Right cardiac atrium (tissue), 5 donors: Measurements from ENCODE around the gene PCDH1. TPM values are rescaled to one million over a fixed set of nuclear protein-coding genes. Genes with fewer than 3 reads are reported as not detected.

Experiments
- ATAC-seq, 2 donors: fragments of 200-7000 bp; cut with Tn5 transposase; one replicate each; pipeline versions ENCODE4 v1.8.0 to v1.9.1; 2020; ENCODE audit warnings: moderate library complexity in 2 of 2, mild to moderate bottlenecking in 1 of 2
- DNase-seq, 3 donors: peaks; one replicate each; pipeline ENCODE4 v3.0.0-alpha.2; 2020
- H3K27ac ChIP-seq: one replicate; pipeline ENCODE4 v1.5.1; 2013; ENCODE audit warnings: mild to moderate bottlenecking, low read length, control low read depth, moderate library complexity
- H3K27me3 ChIP-seq: one replicate; pipeline ENCODE4 v1.6.1; 2013; ENCODE audit not compliant: control insufficient read depth, insufficient read depth
- H3K4me1 ChIP-seq: one replicate; pipeline ENCODE4 v1.6.1; 2013; ENCODE audit warnings: low read length; ENCODE audit not compliant: control insufficient read depth, insufficient read depth
- H3K4me3 ChIP-seq: one replicate; pipeline ENCODE4 v1.5.1; 2013; ENCODE audit warnings: low read length, control low read depth
- H3K9me3 ChIP-seq: one replicate; pipeline ENCODE4 v1.6.1; 2013; ENCODE audit warnings: low read length; ENCODE audit not compliant: control insufficient read depth
- WGBS: extraction: QIAGEN DNeasy Blood & Tissue Kit; methylation state at CpG from one replicate; pipeline ENCODE4 v1.1.7; 2013; 5-methylcytosine and 5-hydroxymethylcytosine counted together
- intact Hi-C, 4 donors: fragments of 100-400 bp; cut with DNase I; formaldehyde crosslinking; loops; one replicate each; pipeline versions ENCODE4 v1.11.0 to v1.14.0; 2022 to 2023
- polyA plus RNA-seq: library from polyadenylated mRNA; stranded (reverse); fragments of 200-250 nt; gene quantifications from one replicate; pipeline ENCODE4 v1.2.3, GENCODE V29; 2013
- total RNA-seq, 4 donors: library from RNA; stranded (reverse); fragmentation: NEBNext Ultra II Directional; extraction: Animal tissue kit (Norgen Biotek cat#: 25700); gene quantifications; one replicate each; pipeline ENCODE4 v1.2.1, GENCODE V29; 2021
- donor health status: healthy with polysubstance abuse.
- donor health status: DM: no; HTN: yes; CAD: no.
- donor health status: DM: no; HTN: no; CAD: no.
- donor health status: DM: no; HTN: yes; CAD: no; lungs with severe emphysema.
- donor health status: DM: yes; HTN: yes; CAD: no.

PCDH1 gene
- total and polyA plus RNA-seq, 5 donors, result 7.2 to 21.3 (median 9.8) TPM

- no peaks in the 10 kb centered on the region for H3K27me3 ChIP-seq
- peaks cover 3% of the 10 kb centered on the region for H3K4me1 ChIP-seq
- intact Hi-C loops, result no loop called here
- DNase-seq, result no peak
- 79% methylated on average over 2 of the region's 2 CpGs for WGBS
- no peak overlapping the region for H3K4me3 ChIP-seq
- no peak overlapping the region for H3K27ac ChIP-seq
- H3K9me3 ChIP-seq, result no peaks in the 10 kb centered on the region
- no peak for ATAC-seq
These were observed 12.8 kb downstream of the PCDH1 start for GRCh38 chr5:141865406-141865805.

- Histone ChIP-seq H3K27me3 (no peaks in the 10 kb centered on the region), H3K27ac (no peak overlapping the region), H3K9me3 (no peaks in the 10 kb centered on the region), H3K4me1 (peaks cover 3% of the 10 kb centered on the region), H3K4me3 (no peak overlapping the region)
- DNase-seq, result no peak
- intact Hi-C loops, result no loop called here
- ATAC-seq, result no peak
- 79% methylated on average over 24 of the region's 24 CpGs for WGBS
These were observed 13.5 kb downstream of the PCDH1 start for GRCh38 chr5:141864371-141865370.

- intact Hi-C loops, result no loop called here
- H3K9me3 ChIP-seq, result no peaks in the 10 kb centered on the region
- H3K27ac ChIP-seq, result no peak overlapping the region
- peaks cover 3% of the 10 kb centered on the region for H3K4me1 ChIP-seq
- 95% methylated on average over 20 of the region's 20 CpGs for WGBS
- no peak overlapping the region for H3K4me3 ChIP-seq
- H3K27me3 ChIP-seq, result no peaks in the 10 kb centered on the region
- DNase-seq, result no peak
- ATAC-seq, result no peak
These were observed 14.5 kb downstream of the PCDH1 start for GRCh38 chr5:141863569-141864178.

- H3K27me3 ChIP-seq, result no peaks in the 10 kb centered on the region
- intact Hi-C loops, result no loop called here
- DNase-seq (no peak), ATAC-seq (no peak)
- WGBS, result 83% methylated on average over 16 of the region's 16 CpGs
- H3K9me3 ChIP-seq, result no peaks in the 10 kb centered on the region
- peaks cover 3% of the 10 kb centered on the region for H3K4me1 ChIP-seq
- no peak overlapping the region for H3K27ac ChIP-seq
- no peak overlapping the region for H3K4me3 ChIP-seq
These were observed 15.2 kb downstream of the PCDH1 start for GRCh38 chr5:141862936-141863543.

- no peak overlapping the region for H3K4me3 ChIP-seq
- H3K27me3 ChIP-seq, result no peaks in the 10 kb centered on the region
- H3K27ac ChIP-seq, result no peak overlapping the region
- no peak for ATAC-seq
- H3K9me3 ChIP-seq, result no peaks in the 10 kb centered on the region
- peaks cover 1% of the 10 kb centered on the region for H3K4me1 ChIP-seq
- intact Hi-C loops, result no loop called here
- DNase-seq, result no peak
- 80% methylated on average over 5 of the region's 5 CpGs for WGBS
These were observed 17.0 kb downstream of the PCDH1 start for GRCh38 chr5:141861194-141861593.

GRCh38 chr5:141858079-141858765 lies 20.0 kb downstream of the PCDH1 start:
- H3K27me3 ChIP-seq, result no peaks in the 10 kb centered on the region
- no peak for ATAC-seq
- no peak overlapping the region for H3K27ac ChIP-seq
- 25% methylated on average over 5 of the region's 5 CpGs for WGBS
- intact Hi-C loops, result no loop called here
- no peak for DNase-seq
- no peaks in the 10 kb centered on the region for H3K9me3 ChIP-seq
- H3K4me3 ChIP-seq, result no peak overlapping the region
- no peaks in the 10 kb centered on the region for H3K4me1 ChIP-seq

GRCh38 chr5:141857226-141857625 lies 21.0 kb downstream of the PCDH1 start:
- H3K9me3 ChIP-seq, result no peaks in the 10 kb centered on the region
- H3K27ac ChIP-seq, result no peak overlapping the region
- no peak overlapping the region for H3K4me3 ChIP-seq
- intact Hi-C loops, result no loop called here
- ATAC-seq, result no peak
- 93% methylated on average over 12 of the region's 12 CpGs for WGBS
- H3K4me1 ChIP-seq, result no peaks in the 10 kb centered on the region
- no peak for DNase-seq
- H3K27me3 ChIP-seq, result no peaks in the 10 kb centered on the region

- no peak overlapping the region for H3K4me3 ChIP-seq
- 83% methylated on average over 21 of the region's 21 CpGs for WGBS
- H3K4me1 ChIP-seq, result no peaks in the 10 kb centered on the region
- ATAC-seq (peak in 1 of 2 donors; percentile 4), DNase-seq (no peak)
- intact Hi-C loops, result no loop called here
- H3K27me3 ChIP-seq, result no peaks in the 10 kb centered on the region
- H3K9me3 ChIP-seq, result no peaks in the 10 kb centered on the region
- no peak overlapping the region for H3K27ac ChIP-seq
These were observed 22.0 kb downstream of the PCDH1 start for GRCh38 chr5:141856037-141856790.

- Histone ChIP-seq H3K9me3 (no peaks in the 10 kb centered on the region), H3K4me3 (no peak overlapping the region), H3K4me1 (no peaks in the 10 kb centered on the region), H3K27ac (no peak overlapping the region), H3K27me3 (no peaks in the 10 kb centered on the region)
- intact Hi-C loops, result no loop called here
- ATAC-seq (peak; percentile 57 to 61), DNase-seq (peak; percentile 68 to 85 (median 78))
- 22% methylated on average over 8 of the region's 8 CpGs for WGBS
These were observed 22.8 kb downstream of the PCDH1 start for GRCh38 chr5:141855265-141856036.
